ENCODE data around the gene MEIOSIN. TPM values are rescaled to one million over a fixed set of nuclear protein-coding genes. Genes with fewer than 3 reads are reported as not detected.

The MEIOSIN gene
- total and polyA plus RNA-seq, 9 of the 15 experiments (the other 6 are each of a cell fraction or from before 2014, with no cell fraction given), result 0.06 to 2.0 (median 0.76) TPM

DNA sequence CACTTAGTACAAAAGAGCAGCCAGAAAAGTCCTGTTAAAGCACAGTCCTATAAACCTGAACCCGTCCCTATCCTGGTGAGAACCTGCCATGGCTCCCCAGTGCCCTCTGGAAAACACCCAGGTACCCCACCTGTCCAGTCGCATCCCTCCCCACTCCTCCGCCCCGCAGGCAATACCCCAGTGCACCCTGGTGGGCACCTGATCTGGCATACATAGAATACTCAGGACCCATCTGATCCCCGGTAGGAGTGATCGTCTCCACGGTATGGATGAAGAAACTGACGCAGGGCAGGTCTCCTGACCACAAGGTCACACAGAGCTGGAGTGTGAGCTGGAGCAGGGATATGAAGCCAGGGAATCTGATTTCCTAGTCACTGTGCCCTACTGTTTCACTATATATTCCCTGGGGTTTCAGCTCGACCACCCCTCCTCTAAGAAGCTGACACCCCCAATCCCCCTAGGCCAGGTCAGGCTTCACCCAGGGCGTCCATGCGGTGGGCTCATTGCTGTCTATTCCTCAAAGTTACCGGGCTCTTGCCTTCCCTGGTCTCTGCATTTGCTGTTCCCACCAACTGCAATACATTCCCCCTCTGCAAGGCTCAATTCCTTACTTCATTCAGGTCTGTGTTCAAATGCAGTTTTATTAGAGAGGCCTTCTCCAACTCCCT is 15.1 kb upstream of the MEIOSIN start:
- peak; percentile 1; the same call in 2 of the 3 replicates for ATAC-seq
- Histone ChIP-seq H3K27ac (ENCODE audit: extremely low read depth, low read depth, low read length) (peak overlapping the region; percentile 95), H3K4me1 (replicated peaks in 1 of 2; ENCODE audit: control insufficient read depth in 2 of 2, insufficient read depth in 2 of 2, low read length in 2 of 2) (peaks cover 22 to 30% of the 10 kb centered on the region in 2 experiments), H3K36me3 (ENCODE audit: control insufficient read depth, insufficient read depth, low read length) (peaks cover 35% of the 10 kb centered on the region; the same call in 2 of the 3 replicates), H3K9ac (ENCODE audit: insufficient read depth in 1 of 2, low read depth in 2 of 2, low read length in 2 of 2) (peak overlapping the region; percentile 91), H3K9me3 (replicated peaks; ENCODE audit: control insufficient read depth, insufficient read depth, low read depth, low read length) (no peaks in the 10 kb centered on the region), H3K79me2 (ENCODE audit: control insufficient read depth, insufficient read depth, low read length) (peaks cover 71% of the 10 kb centered on the region), H3K27me3 (ENCODE audit: control insufficient read depth in 2 of 2, insufficient read depth in 2 of 2, low read length in 2 of 2) (no peaks in the 10 kb centered on the region), H3K4me3 (peak overlapping the region; percentile 47), H3K9me1 (ENCODE audit: control insufficient read depth, insufficient read depth, low read length) (no peaks in the 10 kb centered on the region), H4K20me1 (replicated peaks; ENCODE audit: control insufficient read depth, insufficient read depth, low read length) (no peaks in the 10 kb centered on the region), H2AFZ (ENCODE audit: low read depth, low read length) (peak overlapping the region; percentile 70), H3K4me2 (ENCODE audit: insufficient read depth, low read length) (peak overlapping the region; percentile 81)
- FAIRE-seq, result peak; percentile 11
- in situ Hi-C loops (cut with MboI) (no loop called here), intact Hi-C loops (cut with micrococcal nuclease) (loop anchor here (1.0 kb wide), 1 partner anchor 52 kb away; no protein-coding TSS in a partner anchor)
- ChIA-PET POLR2A (interaction anchor here (0.6 to 5.9 kb wide), 17 partner anchors 9 to 1102 kb away, joined by 3 to 46 read pairs (median 4); partner anchors contain the start of genes FBXO46, GIPR, MEIOSIN and QPCTL), CTCF (ENCODE audit: low intra/inter-chr PET ratio) (no interaction called here)
- 31% methylated on average over 12 of the region's 12 CpGs for WGBS (ENCODE audit: insufficient coverage, low coverage, missing lambda C conversion rate)
- DNase-seq (ENCODE audit: extremely low read depth in 1 of 4, low spot score in 3 of 4), result no peak
- BruUV-seq (replicated peaks), result TSS peak; percentile 92
- TF ChIP-seq MYC (IDR thresholded peaks at IDR 0.05; ENCODE audit: low read depth, low read length), result peak; percentile 18; the same call in 1 of the 2 replicates
- peak; percentile 42; the same call in 1 of the 2 replicates for TF ChIP-seq MYC (CRISPR knock-in tag; IDR thresholded peaks at IDR 0.05; ENCODE audit: borderline replicate concordance, low read depth)
- peak; percentile 48 for TF ChIP-seq KDM5B (IDR thresholded peaks at IDR 0.05; ENCODE audit: insufficient replicate concordance, low read depth, low read length)
- peak; percentile 67; the same call in 1 of the 2 replicates for TF ChIP-seq ZC3H4 (CRISPR knock-in tag; IDR thresholded peaks at IDR 0.05; ENCODE audit: borderline replicate concordance)
- 0 out of 2 replicates have a peak, but pooled peaks have one; percentile 24 for TF ChIP-seq PHF8 (IDR thresholded peaks at IDR 0.05; ENCODE audit: borderline replicate concordance, low read length)
- TF ChIP-seq GABPA (tag; conservative IDR thresholded peaks at IDR 0.05; ENCODE audit: low read depth), result 0 out of 2 replicates have a peak, but pooled peaks have one; percentile 7
- TF ChIP-seq RBFOX2 (IDR thresholded peaks at IDR 0.05; ENCODE audit: low read depth, low read length), result peak; percentile 1; the same call in 1 of the 2 replicates
- TF ChIP-seq, protein P1, sequence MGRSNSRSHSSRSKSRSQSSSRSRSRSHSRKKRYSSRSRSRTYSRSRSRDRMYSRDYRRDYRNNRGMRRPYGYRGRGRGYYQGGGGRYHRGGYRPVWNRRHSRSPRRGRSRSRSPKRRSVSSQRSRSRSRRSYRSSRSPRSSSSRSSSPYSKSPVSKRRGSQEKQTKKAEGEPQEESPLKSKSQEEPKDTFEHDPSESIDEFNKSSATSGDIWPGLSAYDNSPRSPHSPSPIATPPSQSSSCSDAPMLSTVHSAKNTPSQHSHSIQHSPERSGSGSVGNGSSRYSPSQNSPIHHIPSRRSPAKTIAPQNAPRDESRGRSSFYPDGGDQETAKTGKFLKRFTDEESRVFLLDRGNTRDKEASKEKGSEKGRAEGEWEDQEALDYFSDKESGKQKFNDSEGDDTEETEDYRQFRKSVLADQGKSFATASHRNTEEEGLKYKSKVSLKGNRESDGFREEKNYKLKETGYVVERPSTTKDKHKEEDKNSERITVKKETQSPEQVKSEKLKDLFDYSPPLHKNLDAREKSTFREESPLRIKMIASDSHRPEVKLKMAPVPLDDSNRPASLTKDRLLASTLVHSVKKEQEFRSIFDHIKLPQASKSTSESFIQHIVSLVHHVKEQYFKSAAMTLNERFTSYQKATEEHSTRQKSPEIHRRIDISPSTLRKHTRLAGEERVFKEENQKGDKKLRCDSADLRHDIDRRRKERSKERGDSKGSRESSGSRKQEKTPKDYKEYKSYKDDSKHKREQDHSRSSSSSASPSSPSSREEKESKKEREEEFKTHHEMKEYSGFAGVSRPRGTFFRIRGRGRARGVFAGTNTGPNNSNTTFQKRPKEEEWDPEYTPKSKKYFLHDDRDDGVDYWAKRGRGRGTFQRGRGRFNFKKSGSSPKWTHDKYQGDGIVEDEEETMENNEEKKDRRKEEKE (IDR thresholded peaks at IDR 0.05; ENCODE audit: borderline replicate concordance in 1 of 2, control insufficient read depth in 1 of 2, low read depth in 2 of 2, low read length in 1 of 2), result no peak
- TF ChIP-seq KAT7 (CRISPR knock-in tag; IDR thresholded peaks at IDR 0.05; ENCODE audit: borderline replicate concordance), result 0 out of 2 replicates have a peak, but pooled peaks have one; percentile 34
- TF ChIP-seq ZNF263 (CRISPR knock-in tag; IDR thresholded peaks at IDR 0.05; ENCODE audit: borderline replicate concordance), result no peak
- TF ChIP-seq ZBTB7A (IDR thresholded peaks at IDR 0.05; ENCODE audit: borderline replicate concordance, control insufficient read depth, low read depth, low read length), result 0 out of 2 replicates have a peak, but pooled peaks have one; percentile 17
- TF ChIP-seq HMG20B (CRISPR knock-in tag; IDR thresholded peaks at IDR 0.05), result no peak
- TF ChIP-seq, protein P2, sequence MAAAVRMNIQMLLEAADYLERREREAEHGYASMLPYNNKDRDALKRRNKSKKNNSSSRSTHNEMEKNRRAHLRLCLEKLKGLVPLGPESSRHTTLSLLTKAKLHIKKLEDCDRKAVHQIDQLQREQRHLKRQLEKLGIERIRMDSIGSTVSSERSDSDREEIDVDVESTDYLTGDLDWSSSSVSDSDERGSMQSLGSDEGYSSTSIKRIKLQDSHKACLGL (CRISPR knock-in tag; IDR thresholded peaks at IDR 0.05; ENCODE audit: borderline replicate concordance, poor library complexity, severe bottlenecking), result no peak
- TF ChIP-seq RFX5 (IDR thresholded peaks at IDR 0.05; ENCODE audit: low read depth, low read length), result no peak
- no peak for TF ChIP-seq ERF (CRISPR knock-in tag; IDR thresholded peaks at IDR 0.05)
